B cell (primary cell): ENCODE results near the gene PGAM1. TPM values are rescaled to one million over a fixed set of nuclear protein-coding genes. Genes with fewer than 3 reads are reported as not detected.

ENCODE experiments used
- ATAC-seq: fragments of 200-7000 bp; cut with Tn5 transposase; one replicate; pipeline ENCODE4 v1.10.0; 2021; ENCODE audit warnings: low read depth, mild to moderate bottlenecking, moderate number of reproducible peaks, moderate library complexity
- CTCF ChIA-PET: fragments of 350-600 bp; sonication (Branson Sonifier 250); formaldehyde crosslinking; loops from one replicate; lab custom pipeline; 2021; ENCODE audit warnings: antibody characterized with exemption, inconsistent platforms; lab: Charles Lee
- POLR2A ChIA-PET: fragments of 350-600 bp; sonication (Branson Sonifier 250); formaldehyde crosslinking; loops from one replicate; lab custom pipeline; 2021; ENCODE audit warnings: antibody characterized with exemption; lab: Charles Lee
- DNase-seq: peaks from one replicate; pipeline ENCODE4 v3.0.0; 2013
- H2AFZ ChIP-seq: 2 replicates; pipeline ENCODE4 v1.6.1; 2012; ENCODE audit warnings: mild to moderate bottlenecking, low read depth, low read length; ENCODE audit not compliant: insufficient read depth, poor library complexity, severe bottlenecking
- H3K27ac ChIP-seq, 2 donors: 1 replicate in 1 of 2; 2 replicates in 1 of 2; pipeline ENCODE4 v1.5.1; 2012 to 2013; ENCODE audit warnings: low read length in 2 of 2, mild to moderate bottlenecking in 2 of 2, moderate library complexity in 1 of 2
- H3K27me3 ChIP-seq, 4 experiments: fragments of 200-600 bp in 1 of 4; sonication (generic) in 1 of 4; replicated peaks in 1 of 4; 1 replicate in 2 of 4; 2 replicates in 2 of 4; pipeline versions ENCODE4 v1.6.1 to v1.7.0; 2013 to 2016; ENCODE audit warnings: low read length in 3 of 4, mild to moderate bottlenecking in 2 of 4, mixed read lengths in 1 of 4, moderate library complexity in 1 of 4; ENCODE audit not compliant: insufficient read depth in 4 of 4, control insufficient read depth in 3 of 4; ENCODE audit errors: control extremely low read depth in 1 of 4
- H3K36me3 ChIP-seq, 2 experiments: replicated peaks in 1 of 2; 1 replicate in 1 of 2; 2 replicates in 1 of 2; pipeline versions ENCODE4 v1.6.1 to v1.7.1; 2013; ENCODE audit warnings: low read length in 1 of 2; ENCODE audit not compliant: insufficient read depth in 2 of 2, control insufficient read depth in 1 of 2; ENCODE audit errors: control extremely low read depth in 1 of 2, extremely low read depth in 1 of 2
- H3K4me1 ChIP-seq, 2 donors: fragments of 200-600 bp in 1 of 2; sonication (generic) in 1 of 2; 1 replicate in 1 of 2; 2 replicates in 1 of 2; pipeline versions ENCODE4 v1.5.1 to v1.6.1; 2013 to 2017; ENCODE audit warnings: low read length in 2 of 2; ENCODE audit not compliant: control insufficient read depth in 2 of 2, insufficient read depth in 2 of 2
- H3K4me2 ChIP-seq: replicated peaks from 2 replicates; pipeline ENCODE3; 2012; ENCODE audit warnings: mild to moderate bottlenecking, low read depth, low read length; ENCODE audit not compliant: poor library complexity, severe bottlenecking
- H3K4me3 ChIP-seq, 5 experiments: fragments of 200-600 bp in 1 of 5; sonication (generic) in 1 of 5; 1 replicate in 3 of 5; 2 replicates in 2 of 5; pipeline versions ENCODE4 v1.5.1 to v1.7.0; 2011 to 2016; ENCODE audit warnings: low read length in 4 of 5, mild to moderate bottlenecking in 4 of 5, low read depth in 2 of 5, control low read depth in 1 of 5, moderate library complexity in 1 of 5; ENCODE audit not compliant: insufficient read depth in 1 of 5; ENCODE audit errors: control extremely low read depth in 1 of 5, extremely low read depth in 1 of 5
- H3K79me2 ChIP-seq: fragments of 200-600 bp; sonication (generic); one replicate; pipeline ENCODE4 v1.6.0; 2016; ENCODE audit warnings: low read length; ENCODE audit not compliant: control insufficient read depth, insufficient read depth
- H3K9ac ChIP-seq: fragments of 200-600 bp; sonication (generic); 2 replicates; pipeline ENCODE4 v1.6.1; 2017; ENCODE audit warnings: mild to moderate bottlenecking, low read length, moderate library complexity
- H3K9me3 ChIP-seq, 3 donors: one replicate each; pipeline versions ENCODE4 v1.6.1 to v1.7.1; 2013; ENCODE audit warnings: low read length in 2 of 3; ENCODE audit not compliant: control insufficient read depth in 2 of 3, insufficient read depth in 1 of 3; ENCODE audit errors: control extremely low read depth in 1 of 3
- H4K20me1 ChIP-seq: 2 replicates; pipeline ENCODE4 v1.6.0; 2012; ENCODE audit warnings: mild to moderate bottlenecking, low read length; ENCODE audit not compliant: insufficient read depth, control insufficient read depth, poor library complexity, severe bottlenecking
- H3K27ac Mint-ChIP-seq: one replicate; pipeline ENCODE4 v1.8.0; 2021; ENCODE audit warnings: mixed read lengths
- H3K27me3 Mint-ChIP-seq: one replicate; pipeline ENCODE4 v1.8.0; 2021; ENCODE audit warnings: mixed read lengths
- H3K4me1 Mint-ChIP-seq: one replicate; pipeline ENCODE4 v1.8.0; 2021; ENCODE audit warnings: mixed read lengths
- H3K4me3 Mint-ChIP-seq: one replicate; pipeline ENCODE4 v1.8.0; 2021; ENCODE audit warnings: mixed read lengths
- H3K9me3 Mint-ChIP-seq: one replicate; pipeline ENCODE4 v1.8.0; 2022; ENCODE audit warnings: mixed read lengths; ENCODE audit not compliant: insufficient read depth
- EZH2 ChIP-seq: IDR thresholded peaks from 2 replicates; pipeline ENCODE4 v1.6.1; 2012; ENCODE audit warnings: borderline replicate concordance, low read depth, mild to moderate bottlenecking, moderate library complexity, low read length; ENCODE audit not compliant: insufficient read depth, poor library complexity, severe bottlenecking
- WGBS: methylation state at CpG from one replicate; pipeline ENCODE4 v1.1.5; 2013; ENCODE audit warnings: missing lambda C conversion rate; ENCODE audit not compliant: insufficient coverage; 5-methylcytosine and 5-hydroxymethylcytosine counted together
- intact Hi-C: fragments of 100-400 bp; cut with micrococcal nuclease; formaldehyde crosslinking; loops from one replicate; pipeline ENCODE4 v1.10.0; 2022
- polyA plus RNA-seq: library from polyadenylated mRNA; depleted of rRNA; stranded (reverse); fragments of >200 nt; gene quantifications from 2 replicates; pipeline ENCODE4 v1.2.3, GENCODE V29; 2012
- total RNA-seq, 2 donors: library from RNA; stranded (reverse); fragments of 120-200 nt in 1 of 2; gene quantifications; 1 replicate in 1 of 2; 2 replicates in 1 of 2; pipeline versions ENCODE4 v1.2.3 to v1.2.4, GENCODE V29; 2013 to 2022
- TF ChIP-seq, protein P1 (sequence below): fragments of 200-600 bp; IDR thresholded peaks from one replicate; pipeline ENCODE4 v1.8.0; 2022; ENCODE audit warnings: antibody characterized with exemption, mild to moderate bottlenecking

Gene PGAM1
- total and polyA plus RNA-seq, 2 donors (not counting 1 experiment from before 2014, with no cell fraction given): 48.7 to 83.4 TPM

- TF ChIP-seq EZH2: no peak
- TF ChIP-seq, protein P1, sequence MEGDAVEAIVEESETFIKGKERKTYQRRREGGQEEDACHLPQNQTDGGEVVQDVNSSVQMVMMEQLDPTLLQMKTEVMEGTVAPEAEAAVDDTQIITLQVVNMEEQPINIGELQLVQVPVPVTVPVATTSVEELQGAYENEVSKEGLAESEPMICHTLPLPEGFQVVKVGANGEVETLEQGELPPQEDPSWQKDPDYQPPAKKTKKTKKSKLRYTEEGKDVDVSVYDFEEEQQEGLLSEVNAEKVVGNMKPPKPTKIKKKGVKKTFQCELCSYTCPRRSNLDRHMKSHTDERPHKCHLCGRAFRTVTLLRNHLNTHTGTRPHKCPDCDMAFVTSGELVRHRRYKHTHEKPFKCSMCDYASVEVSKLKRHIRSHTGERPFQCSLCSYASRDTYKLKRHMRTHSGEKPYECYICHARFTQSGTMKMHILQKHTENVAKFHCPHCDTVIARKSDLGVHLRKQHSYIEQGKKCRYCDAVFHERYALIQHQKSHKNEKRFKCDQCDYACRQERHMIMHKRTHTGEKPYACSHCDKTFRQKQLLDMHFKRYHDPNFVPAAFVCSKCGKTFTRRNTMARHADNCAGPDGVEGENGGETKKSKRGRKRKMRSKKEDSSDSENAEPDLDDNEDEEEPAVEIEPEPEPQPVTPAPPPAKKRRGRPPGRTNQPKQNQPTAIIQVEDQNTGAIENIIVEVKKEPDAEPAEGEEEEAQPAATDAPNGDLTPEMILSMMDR: no peak
- no peaks in the 10 kb centered on the region for H3K27me3 Mint-ChIP-seq
- Histone ChIP-seq H3K9ac (no peak overlapping the region), H3K27ac (no peak overlapping the region), H3K4me2 (no peak overlapping the region), H3K4me1 (peaks cover under 1% of the 10 kb centered on the region in 2 donors), H4K20me1 (peaks cover 27% of the 10 kb centered on the region), H3K79me2 (peaks cover 53% of the 10 kb centered on the region), H3K36me3 (peaks cover 0 to 61% of the 10 kb centered on the region in 2 experiments), H3K4me3 (no peak overlapping the region), H3K27me3 (no peaks in the 10 kb centered on the region), H3K9me3 (no peaks in the 10 kb centered on the region), H2AFZ (no peak overlapping the region)
- H3K4me1 Mint-ChIP-seq: peaks cover 10% of the 10 kb centered on the region
- 94% methylated on average over 3 of the region's 6 CpGs for WGBS
- ATAC-seq (no peak), DNase-seq (no peak)
- H3K9me3 Mint-ChIP-seq: no peaks in the 10 kb centered on the region
- intact Hi-C loops: no loop called here
- ChIA-PET POLR2A (no interaction called here), CTCF (interaction anchor here (0.7 to 1.0 kb wide), 2 partner anchors 101 to 252 kb away, joined by 3 read pairs; no protein-coding TSS in a partner anchor)
- H3K4me3 Mint-ChIP-seq: no peak overlapping the region
- no peak overlapping the region for H3K27ac Mint-ChIP-seq
These were observed 26.4 kb downstream of the PGAM1 start for GRCh38 chr10:97452352-97452751.

- no peaks in the 10 kb centered on the region for H3K4me1 ChIP-seq
- no peak overlapping the region for H3K4me2 ChIP-seq
- Mint-ChIP-seq H3K4me1 (peaks cover 2% of the 10 kb centered on the region), H3K27ac (no peak overlapping the region), H3K9me3 (no peaks in the 10 kb centered on the region), H3K4me3 (no peak overlapping the region), H3K27me3 (no peaks in the 10 kb centered on the region)
- 89% methylated on average over 2 of the region's 3 CpGs for WGBS
- H3K79me2 ChIP-seq: peaks cover 32% of the 10 kb centered on the region
- H2AFZ ChIP-seq: no peak overlapping the region
- peaks cover 27% of the 10 kb centered on the region for H4K20me1 ChIP-seq
- H3K27me3 ChIP-seq: no peaks in the 10 kb centered on the region
- H3K4me3 ChIP-seq: no peak overlapping the region
- ATAC-seq: no peak
- H3K27ac ChIP-seq: no peak overlapping the region
- ChIA-PET CTCF (interaction anchor here (0.9 kb wide), 1 partner anchor 20 kb away, joined by 3 read pairs; no protein-coding TSS in a partner anchor), POLR2A (no interaction called here)
- TF ChIP-seq EZH2: no peak
- TF ChIP-seq, protein P1: no peak
- no peaks in the 10 kb centered on the region for H3K9me3 ChIP-seq
- intact Hi-C loops: no loop called here
- H3K36me3 ChIP-seq: peaks cover 0 to 78% of the 10 kb centered on the region in 2 experiments
- DNase-seq: no peak
- no peak overlapping the region for H3K9ac ChIP-seq
These were observed 28.5 kb downstream of the PGAM1 start for GRCh38 chr10:97454330-97455036.
